Naive thymus-derived CD4-positive, alpha-beta T cell (primary cell): ENCODE data around the gene POLR2H. TPM values are rescaled to one million over a fixed set of nuclear protein-coding genes. Genes with fewer than 3 reads are reported as not detected.

Experiments used
- ATAC-seq: fragments of 150-1000 bp; cut with Tn5 transposase; 2 replicates; pipeline ENCODE4 v1.10.0; 2021; ENCODE audit warnings: mild to moderate bottlenecking, moderate library complexity
- CTCF ChIA-PET: fragments of 350-600 bp; sonication (Branson Sonifier 250); formaldehyde crosslinking; loops from one replicate; lab custom pipeline; 2021; ENCODE audit warnings: antibody characterized with exemption; lab: Charles Lee
- POLR2A ChIA-PET: fragments of 350-600 bp; sonication (Branson Sonifier 250); formaldehyde crosslinking; loops from one replicate; lab custom pipeline; 2021; ENCODE audit warnings: antibody characterized with exemption, inconsistent platforms; lab: Charles Lee
- DNase-seq, 9 donors: peaks; one replicate each; pipeline versions ENCODE4 v3.0.0 to v3.0.0-alpha.2; 2020 to 2022; ENCODE audit warnings: mixed read lengths in 1 of 9
- H3K27ac ChIP-seq: one replicate; pipeline ENCODE4 v1.7.0; 2013; ENCODE audit warnings: mild to moderate bottlenecking, low read depth, low read length, moderate library complexity
- H3K27me3 ChIP-seq, 2 donors: one replicate each; pipeline ENCODE4 v1.7.0; 2013; ENCODE audit warnings: low read length in 2 of 2, mild to moderate bottlenecking in 2 of 2, moderate library complexity in 2 of 2; ENCODE audit not compliant: control insufficient read depth in 2 of 2, insufficient read depth in 2 of 2
- H3K36me3 ChIP-seq, 3 experiments: 1 replicate in 2 of 3; 2 replicates in 1 of 3; pipeline ENCODE4 v1.7.0; 2013; ENCODE audit warnings: low read length in 3 of 3, mild to moderate bottlenecking in 3 of 3, moderate library complexity in 1 of 3; ENCODE audit not compliant: insufficient read depth in 3 of 3, control insufficient read depth in 2 of 3
- H3K4me1 ChIP-seq, 2 donors: one replicate each; pipeline ENCODE4 v1.7.0; 2013; ENCODE audit warnings: low read length in 2 of 2, mild to moderate bottlenecking in 2 of 2, moderate library complexity in 1 of 2; ENCODE audit not compliant: control insufficient read depth in 2 of 2, insufficient read depth in 2 of 2
- H3K4me3 ChIP-seq: 2 replicates; pipeline ENCODE4 v1.7.0; 2013; ENCODE audit warnings: mild to moderate bottlenecking, low read length
- H3K9me3 ChIP-seq, 3 experiments: 1 replicate in 2 of 3; 2 replicates in 1 of 3; pipeline ENCODE4 v1.7.0; 2013; ENCODE audit warnings: low read length in 3 of 3; ENCODE audit not compliant: control insufficient read depth in 2 of 3
- H3K27ac Mint-ChIP-seq, 9 donors: one replicate each; pipeline ENCODE4 v1.8.0; 2020 to 2022; ENCODE audit warnings: mixed read lengths in 9 of 9, mild to moderate bottlenecking in 8 of 9, moderate library complexity in 5 of 9, inconsistent platforms in 2 of 9
- H3K27me3 Mint-ChIP-seq, 5 donors: one replicate each; pipeline ENCODE4 v1.8.0; 2021 to 2022; ENCODE audit warnings: mixed read lengths in 5 of 5, mild to moderate bottlenecking in 1 of 5
- H3K36me3 Mint-ChIP-seq, 5 donors: one replicate each; pipeline ENCODE4 v1.8.0; 2020 to 2022; ENCODE audit warnings: mixed read lengths in 5 of 5, mild to moderate bottlenecking in 3 of 5, inconsistent platforms in 1 of 5
- H3K4me1 Mint-ChIP-seq, 7 donors: one replicate each; pipeline ENCODE4 v1.8.0; 2020 to 2022; ENCODE audit warnings: mixed read lengths in 7 of 7, mild to moderate bottlenecking in 3 of 7, inconsistent platforms in 1 of 7
- H3K4me3 Mint-ChIP-seq, 10 donors: one replicate each; pipeline ENCODE4 v1.8.0; 2020 to 2022; ENCODE audit warnings: mild to moderate bottlenecking in 10 of 10, mixed read lengths in 10 of 10, moderate library complexity in 6 of 10, inconsistent platforms in 2 of 10
- H3K9me3 Mint-ChIP-seq, 11 donors: one replicate each; pipeline ENCODE4 v1.8.0; 2020 to 2022; ENCODE audit warnings: mixed read lengths in 11 of 11, mild to moderate bottlenecking in 4 of 11, inconsistent platforms in 1 of 11, moderate library complexity in 1 of 11
- intact Hi-C, 2 donors: fragments of 100-400 bp; cut with micrococcal nuclease; formaldehyde crosslinking; loops; one replicate each; pipeline ENCODE4 v1.15.1; 2023
- polyA plus RNA-seq, 2 donors: library from polyadenylated mRNA; unstranded; fragments of 300-500 nt; fragmentation: Illumina TruSeq; gene quantifications; one replicate each; pipeline ENCODE4 v1.2.3, GENCODE V29; 2021
- total RNA-seq, 6 experiments: library from RNA in 5 of 6; stranded (reverse) in 5 of 6; gene quantifications; 1 replicate in 5 of 6; 2 replicates in 1 of 6; pipeline ENCODE4 v1.2.3 and lab custom pipeline; 2021 to 2026

POLR2H gene
- total and polyA plus RNA-seq, 7 experiments from 2014 or later, result 34.9 to 112 (median 60.1) TPM

GRCh38 chr3:184391266-184391665 is 29.8 kb downstream of the POLR2H start:
- peaks cover 0 to 22% (median 13%) of the 10 kb centered on the region in 5 donors for H3K27me3 Mint-ChIP-seq
- H3K4me1 Mint-ChIP-seq, result no peaks in the 10 kb centered on the region
- intact Hi-C loops, result no loop called here
- no peak overlapping the region for H3K4me3 Mint-ChIP-seq
- peaks cover 0 to 1% (median 0%) of the 10 kb centered on the region in 11 donors for H3K9me3 Mint-ChIP-seq
- ChIA-PET CTCF (no interaction called here), POLR2A (no interaction called here)
- Histone ChIP-seq H3K27me3 (no peaks in the 10 kb centered on the region), H3K27ac (no peak overlapping the region), H3K4me3 (no peak overlapping the region), H3K9me3 (no peaks in the 10 kb centered on the region), H3K36me3 (no peaks in the 10 kb centered on the region), H3K4me1 (no peaks in the 10 kb centered on the region)
- DNase-seq (no peak), ATAC-seq (no peak)
- H3K27ac Mint-ChIP-seq, result no peak overlapping the region
- no peaks in the 10 kb centered on the region for H3K36me3 Mint-ChIP-seq

GRCh38 chr3:184395320-184395660 is 33.8 kb downstream of the POLR2H start:
- Histone ChIP-seq H3K9me3 (no peaks in the 10 kb centered on the region), H3K36me3 (no peaks in the 10 kb centered on the region), H3K4me3 (no peak overlapping the region), H3K4me1 (no peaks in the 10 kb centered on the region), H3K27ac (no peak overlapping the region), H3K27me3 (no peaks in the 10 kb centered on the region)
- DNase-seq (no peak), ATAC-seq (no peak)
- ChIA-PET CTCF (no interaction called here), POLR2A (no interaction called here)
- no peaks in the 10 kb centered on the region for H3K4me1 Mint-ChIP-seq
- intact Hi-C loops, result no loop called here
- peaks cover 0 to 1% (median 0%) of the 10 kb centered on the region in 11 donors for H3K9me3 Mint-ChIP-seq
- no peak overlapping the region for H3K27ac Mint-ChIP-seq
- peaks cover 6 to 30% (median 13%) of the 10 kb centered on the region in 5 donors for H3K27me3 Mint-ChIP-seq
- no peaks in the 10 kb centered on the region for H3K36me3 Mint-ChIP-seq
- no peak overlapping the region for H3K4me3 Mint-ChIP-seq

- no peaks in the 10 kb centered on the region for H3K4me1 Mint-ChIP-seq
- intact Hi-C loops, result no loop called here
- Histone ChIP-seq H3K4me1 (no peaks in the 10 kb centered on the region), H3K9me3 (no peaks in the 10 kb centered on the region), H3K36me3 (no peaks in the 10 kb centered on the region), H3K4me3 (no peak overlapping the region), H3K27ac (no peak overlapping the region), H3K27me3 (no peaks in the 10 kb centered on the region)
- ATAC-seq (no peak), DNase-seq (no peak)
- no peaks in the 10 kb centered on the region for H3K9me3 Mint-ChIP-seq
- peaks cover 21 to 31% (median 22%) of the 10 kb centered on the region in 5 donors for H3K27me3 Mint-ChIP-seq
- CTCF ChIA-PET, result no interaction called here
- H3K4me3 Mint-ChIP-seq, result no peak overlapping the region
- no peaks in the 10 kb centered on the region for H3K36me3 Mint-ChIP-seq
- POLR2A ChIA-PET, result no interaction called here
- no peak overlapping the region for H3K27ac Mint-ChIP-seq
Observed at GRCh38 chr3:184399410-184399809, 37.9 kb downstream of the POLR2H start.

DNA sequence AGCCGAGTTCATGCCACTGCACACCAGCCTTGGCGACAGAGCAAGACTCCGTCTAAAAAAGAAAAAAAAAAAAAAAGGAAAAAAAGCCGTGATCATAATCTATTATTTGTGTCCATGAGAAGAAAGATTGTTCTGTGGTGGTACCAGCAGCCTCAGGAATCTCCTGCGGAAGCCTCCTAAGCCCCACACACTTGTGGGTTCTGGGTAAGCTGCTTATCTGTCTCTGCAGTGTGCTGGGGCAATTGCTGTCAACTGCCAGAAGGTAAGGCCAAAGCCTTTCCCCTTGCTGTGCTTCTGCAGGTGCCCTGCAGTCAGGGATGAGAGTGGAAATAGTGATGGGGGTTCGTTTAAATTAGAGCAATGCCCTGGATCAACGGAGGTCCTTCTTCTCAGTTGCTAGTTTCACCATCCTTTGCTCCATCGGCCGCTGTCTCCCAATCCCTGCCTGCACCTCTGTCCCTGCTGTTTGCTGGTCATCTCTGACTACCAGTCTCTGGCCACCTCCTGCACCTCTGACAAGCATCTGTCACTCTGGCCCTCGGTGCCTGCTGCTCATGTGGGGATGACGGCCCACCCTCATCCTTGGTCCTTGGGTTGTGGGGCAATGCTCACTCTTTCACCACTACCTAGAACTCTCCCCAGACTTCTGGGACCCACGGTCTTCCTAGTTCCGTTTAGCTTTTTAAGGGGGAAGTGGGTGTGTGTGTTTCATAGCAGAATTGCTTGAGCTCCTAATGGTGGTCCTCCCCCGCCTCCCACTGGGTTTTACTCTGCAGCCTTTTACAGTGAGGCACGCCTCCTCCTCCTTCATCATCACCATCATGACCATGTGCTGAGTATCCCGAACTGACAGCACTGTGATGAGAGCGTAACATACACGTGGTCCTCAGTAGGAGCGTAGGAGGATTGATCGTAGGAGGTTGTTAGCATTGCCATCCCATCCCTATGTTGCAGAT is 43.8 kb downstream of the POLR2H start:
- ChIA-PET POLR2A (interaction anchor here (0.6 kb wide), 1 partner anchor 197 kb away, joined by 3 read pairs; no protein-coding TSS in a partner anchor), CTCF (no interaction called here)

GRCh38 chr3:184409331-184409926 is 47.9 kb downstream of the POLR2H start:
- no peak for DNase-seq
- H3K4me1 Mint-ChIP-seq, result no peaks in the 10 kb centered on the region

More for the DNA sequence above, 43.8 kb downstream of the POLR2H start:
- H3K27ac ChIP-seq, result no peak overlapping the region
- ATAC-seq (no peak), DNase-seq (no peak)
- no peak overlapping the region for H3K4me3 Mint-ChIP-seq
- no peaks in the 10 kb centered on the region for H3K27me3 ChIP-seq
- no peak overlapping the region for H3K27ac Mint-ChIP-seq
- H3K9me3 ChIP-seq, result no peaks in the 10 kb centered on the region
- H3K4me3 ChIP-seq, result no peak overlapping the region
- intact Hi-C loops, result no loop called here
- H3K36me3 Mint-ChIP-seq, result no peaks in the 10 kb centered on the region
- H3K9me3 Mint-ChIP-seq, result peaks cover 0 to 2% (median 0%) of the 10 kb centered on the region in 11 donors
- peaks cover 10 to 25% (median 15%) of the 10 kb centered on the region in 5 donors for H3K27me3 Mint-ChIP-seq
- no peaks in the 10 kb centered on the region for H3K36me3 ChIP-seq
- no peaks in the 10 kb centered on the region for H3K4me1 Mint-ChIP-seq
- no peaks in the 10 kb centered on the region for H3K4me1 ChIP-seq

GRCh38 chr3:184409946-184410500 is 48.5 kb downstream of the POLR2H start:
- Histone ChIP-seq H3K27me3 (no peaks in the 10 kb centered on the region), H3K4me1 (no peaks in the 10 kb centered on the region), H3K27ac (no peak overlapping the region), H3K9me3 (no peaks in the 10 kb centered on the region), H3K4me3 (no peak overlapping the region), H3K36me3 (no peaks in the 10 kb centered on the region)
- Mint-ChIP-seq H3K9me3 (peaks cover 0 to 4% (median 0%) of the 10 kb centered on the region in 11 donors), H3K4me1 (no peaks in the 10 kb centered on the region), H3K4me3 (no peak overlapping the region), H3K36me3 (no peaks in the 10 kb centered on the region), H3K27me3 (peaks cover 0 to 6% (median 4%) of the 10 kb centered on the region in 5 donors), H3K27ac (no peak overlapping the region)
- ATAC-seq, result no peak
- ChIA-PET CTCF (no interaction called here), POLR2A (no interaction called here)
- no peak for DNase-seq
- intact Hi-C loops, result no loop called here

More at GRCh38 chr3:184409331-184409926, 47.9 kb downstream of the POLR2H start:
- Histone ChIP-seq H3K27ac (no peak overlapping the region), H3K4me3 (no peak overlapping the region), H3K4me1 (no peaks in the 10 kb centered on the region), H3K36me3 (no peaks in the 10 kb centered on the region), H3K9me3 (no peaks in the 10 kb centered on the region), H3K27me3 (no peaks in the 10 kb centered on the region)
- ChIA-PET POLR2A (no interaction called here), CTCF (no interaction called here)
- no peak for ATAC-seq
- Mint-ChIP-seq H3K27ac (no peak overlapping the region), H3K36me3 (no peaks in the 10 kb centered on the region), H3K9me3 (peaks cover 0 to 4% (median 0%) of the 10 kb centered on the region in 11 donors), H3K27me3 (peaks cover 0 to 7% (median 4%) of the 10 kb centered on the region in 5 donors), H3K4me3 (no peak overlapping the region)
- intact Hi-C loops, result no loop called here
